GM18517 (cell line): Measurements from ENCODE around the gene ING2.
"Not testable (repeated sequence)": the region's sequence is repeated elsewhere in the genome, so short reads cannot be mapped to it uniquely, and the experiment has no call there.

Source experiments
- ATAC-seq: cut with Tn5 transposase; IDR thresholded peaks from one replicate; pipeline ENCODE4 v1.9.1; 2021; ENCODE audit warnings: mild to moderate bottlenecking, moderate library complexity; ENCODE audit not compliant: unreplicated experiment

Gene ING2

GRCh38 chr4:183546376-183546775 is 41.5 kb downstream of the ING2 start:
- ATAC-seq: no peak

GRCh38 chr4:183548306-183548705 is 43.4 kb downstream of the ING2 start:
- ATAC-seq: no peak

GRCh38 chr4:183550345-183551093 is 45.7 kb downstream of the ING2 start:
- no peak for ATAC-seq

- ATAC-seq: no peak
Observed at GRCh38 chr4:183552274-183553146, 47.7 kb downstream of the ING2 start.

- not testable (repeated sequence) for ATAC-seq
Observed at GRCh38 chr4:183553147-183553478, 48.3 kb downstream of the ING2 start.

- ATAC-seq: no peak
Observed at GRCh38 chr4:183553601-183554345, 48.9 kb downstream of the ING2 start.

- no peak for ATAC-seq
Observed at GRCh38 chr4:183554346-183554686, 49.5 kb downstream of the ING2 start.

- ATAC-seq: no peak
Observed at GRCh38 chr4:183554878-183555585, 50.2 kb downstream of the ING2 start.

- ATAC-seq: no peak
Observed at GRCh38 chr4:183556947-183557346, 52.1 kb downstream of the ING2 start.

- no peak for ATAC-seq
Observed at GRCh38 chr4:183557611-183558010, 52.8 kb downstream of the ING2 start.

GRCh38 chr4:183558873-183559272 is 54.0 kb downstream of the ING2 start:
- ATAC-seq: no peak

GRCh38 chr4:183561905-183562304 is 57.0 kb downstream of the ING2 start:
- ATAC-seq: no peak
